Effector memory CD8-positive, alpha-beta T cell (primary cell): ENCODE results near the gene GRIN2C.
"Not testable (repeated sequence)": the region's sequence is repeated elsewhere in the genome, so short reads cannot be mapped to it uniquely, and the experiment has no call there.

Source experiments
- ATAC-seq: fragments of 150-1000 bp; cut with Tn5 transposase; replicated peaks from 2 replicates; pipeline ENCODE4 v1.10.0; 2021; ENCODE audit warnings: mild to moderate bottlenecking, moderate library complexity
- DNase-seq, 3 experiments: peaks; one replicate each; pipeline ENCODE4 v3.0.0; 2021
- H3K27ac Mint-ChIP-seq, 2 donors: one replicate each; pipeline ENCODE4 v1.8.0; 2022; ENCODE audit warnings: mild to moderate bottlenecking in 2 of 2, mixed read lengths in 2 of 2, moderate library complexity in 2 of 2
- H3K27me3 Mint-ChIP-seq, 2 donors: one replicate each; pipeline ENCODE4 v1.8.0; 2022; ENCODE audit warnings: mixed read lengths in 2 of 2
- H3K36me3 Mint-ChIP-seq: one replicate; pipeline ENCODE4 v1.8.0; 2022; ENCODE audit warnings: mild to moderate bottlenecking, moderate library complexity, mixed read lengths; ENCODE audit not compliant: insufficient read depth
- H3K4me1 Mint-ChIP-seq, 2 donors: one replicate each; pipeline ENCODE4 v1.8.0; 2022; ENCODE audit warnings: low read depth in 2 of 2, mixed read lengths in 2 of 2
- H3K4me3 Mint-ChIP-seq, 2 donors: one replicate each; pipeline ENCODE4 v1.8.0; 2022; ENCODE audit warnings: mild to moderate bottlenecking in 2 of 2, mixed read lengths in 2 of 2, moderate library complexity in 2 of 2
- H3K9me3 Mint-ChIP-seq, 2 donors: one replicate each; pipeline ENCODE4 v1.8.0; 2022; ENCODE audit warnings: mixed read lengths in 2 of 2

GRIN2C gene

DNA sequence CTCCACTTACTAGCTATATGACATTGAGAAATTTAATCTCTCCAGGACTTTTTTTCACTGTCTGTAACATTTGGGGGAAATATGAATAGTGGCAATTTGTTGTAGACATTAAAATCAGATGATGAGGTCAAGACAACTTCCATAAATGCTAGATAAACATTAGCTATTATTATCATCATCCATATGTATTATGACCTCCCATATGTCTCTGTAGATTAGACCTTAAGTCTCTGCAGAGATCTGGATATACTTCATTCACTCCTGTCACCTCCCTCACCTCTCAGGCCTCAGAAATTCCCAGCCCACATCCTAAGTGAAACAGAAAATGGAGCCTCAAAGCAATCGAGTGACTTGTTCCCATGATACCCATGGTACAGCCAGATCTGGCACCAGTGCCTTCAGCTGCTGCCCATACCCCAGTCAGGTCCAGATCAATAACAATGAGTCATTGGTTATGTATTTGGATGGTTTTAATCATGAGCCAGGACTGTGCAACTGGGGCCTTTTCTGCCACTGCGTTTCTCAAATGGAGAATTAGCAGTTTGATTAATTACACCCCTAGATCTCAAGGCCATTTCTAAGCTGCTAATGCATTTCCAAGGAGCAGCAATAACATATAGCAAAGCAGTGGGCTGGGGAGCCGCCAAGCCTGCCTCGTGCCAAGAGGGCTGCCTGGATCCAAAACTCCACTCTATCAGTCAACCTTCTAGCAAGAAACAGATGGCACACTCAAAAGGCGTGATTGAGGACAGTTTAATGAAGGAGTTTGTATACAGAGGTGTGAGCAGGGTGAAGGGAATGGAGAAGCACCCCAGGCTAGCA, 15.7 kb upstream of the GRIN2C start:
- DNase-seq (no peak), ATAC-seq (no peak)
- peaks cover 15 to 21% of the 10 kb centered on the region in 2 donors for H3K4me1 Mint-ChIP-seq
- H3K4me3 Mint-ChIP-seq = no peak overlapping the region
- no peaks in the 10 kb centered on the region for H3K9me3 Mint-ChIP-seq
- no peak overlapping the region for H3K27ac Mint-ChIP-seq
- peaks cover 19% of the 10 kb centered on the region for H3K36me3 Mint-ChIP-seq
- peaks cover 0 to 12% of the 10 kb centered on the region in 2 donors for H3K27me3 Mint-ChIP-seq

DNA sequence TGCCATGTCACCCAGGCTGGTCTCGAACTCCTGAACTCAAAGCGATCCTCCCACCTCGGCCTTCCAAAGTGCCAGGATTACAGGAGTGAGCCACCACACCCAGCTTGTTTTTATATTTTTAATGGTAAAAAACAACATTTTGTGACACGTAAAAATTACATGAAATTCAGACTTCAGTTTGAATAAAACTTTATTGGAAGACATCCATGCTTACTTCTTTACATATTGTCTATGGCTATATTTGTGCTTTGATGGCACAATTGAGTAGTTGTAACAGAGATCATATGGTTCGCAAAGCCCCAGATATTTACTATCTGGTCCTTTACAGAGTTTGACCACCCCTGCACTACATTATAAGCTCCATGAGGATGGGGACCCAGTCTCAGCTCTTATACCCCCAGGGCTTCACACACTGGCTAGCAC, 14.9 kb upstream of the GRIN2C start:
- H3K4me3 Mint-ChIP-seq = no peak overlapping the region
- peaks cover 19% of the 10 kb centered on the region for H3K36me3 Mint-ChIP-seq
- H3K4me1 Mint-ChIP-seq = peaks cover 15 to 21% of the 10 kb centered on the region in 2 donors
- H3K9me3 Mint-ChIP-seq = no peaks in the 10 kb centered on the region
- ATAC-seq = no peak
- H3K27me3 Mint-ChIP-seq = peaks cover 0 to 5% of the 10 kb centered on the region in 2 donors
- no peak overlapping the region for H3K27ac Mint-ChIP-seq
- DNase-seq = no peak

GRCh38 chr17:74873874-74874614, 14.4 kb upstream of the GRIN2C start:
- Mint-ChIP-seq H3K27me3 (no peaks in the 10 kb centered on the region), H3K4me1 (peaks cover 15 to 21% of the 10 kb centered on the region in 2 donors), H3K4me3 (peak overlapping the region; percentile 82 to 87)

DNA sequence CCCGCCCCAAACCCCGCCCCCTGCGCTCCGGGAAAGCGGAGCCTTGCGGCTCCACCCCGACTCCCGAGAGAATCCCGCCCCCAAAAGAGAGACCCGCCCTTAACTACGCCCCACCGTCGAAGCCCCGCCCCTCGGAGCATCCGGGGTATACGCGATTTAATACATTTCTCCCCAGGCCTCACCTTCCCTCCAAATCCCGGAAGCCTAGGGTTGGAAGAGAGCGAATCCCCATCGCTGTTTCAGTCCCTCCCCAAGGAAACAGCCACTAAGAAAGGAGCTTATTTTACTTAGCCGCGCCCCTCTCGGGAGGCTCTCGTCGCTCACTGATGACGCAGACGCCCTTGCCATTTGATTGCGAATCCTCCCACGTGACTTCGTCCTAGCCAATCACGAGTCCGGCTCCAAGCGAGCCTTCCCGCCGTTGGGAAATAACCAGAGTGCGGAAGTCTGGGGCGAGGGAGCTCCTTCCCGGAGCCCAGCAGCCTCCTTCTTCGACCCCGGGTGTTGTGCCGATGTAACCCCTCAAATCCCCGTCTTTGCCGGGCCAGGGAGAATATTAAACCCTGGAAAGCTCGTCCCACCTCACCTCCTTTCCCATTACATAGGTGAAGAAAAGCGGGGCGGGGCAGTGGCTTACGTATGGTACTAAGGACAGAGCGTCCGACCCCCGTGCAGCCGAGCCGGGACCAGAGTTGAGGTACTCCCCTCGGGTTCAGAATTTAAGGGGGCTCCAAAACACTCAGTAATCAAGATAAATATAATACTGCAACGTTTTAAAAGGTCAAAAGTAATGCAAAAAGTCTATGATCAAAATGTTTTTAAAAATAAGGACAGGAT, 13.6 kb upstream of the GRIN2C start:
- Mint-ChIP-seq H3K4me3 (peak overlapping the region; percentile 82 to 87), H3K27ac (peak overlapping the region; percentile 95 to 96), H3K4me1 (peaks cover 15 to 21% of the 10 kb centered on the region in 2 donors), H3K27me3 (no peaks in the 10 kb centered on the region), H3K9me3 (no peaks in the 10 kb centered on the region), H3K36me3 (peaks cover 19% of the 10 kb centered on the region)
- ATAC-seq (peak; percentile 94), DNase-seq (peak; percentile 98 to 99 (median 98))

More at GRCh38 chr17:74873874-74874614, 14.4 kb upstream of the GRIN2C start:
- ATAC-seq (no peak), DNase-seq (no peak)
- Mint-ChIP-seq H3K27ac (peak overlapping the region; percentile 95 to 96), H3K36me3 (peaks cover 19% of the 10 kb centered on the region), H3K9me3 (no peaks in the 10 kb centered on the region)

- ATAC-seq = peak; percentile 5
- Mint-ChIP-seq H3K4me3 (peak within 1 kb of the TSS; percentile 82 to 87), H3K9me3 (no peaks in the 10 kb centered on the region), H3K27me3 (no peaks in the 10 kb centered on the region), H3K36me3 (peaks cover 16% of the 10 kb centered on the region), H3K27ac (peak within 1 kb of the TSS; percentile 95 to 96), H3K4me1 (peaks cover 15 to 21% of the 10 kb centered on the region in 2 donors)
- DNase-seq = peak in 1 of 3 experiments; percentile 24
Measured at GRCh38 chr17:74872313-74873036, 12.8 kb upstream of the GRIN2C start, which contains the start of gene FDXR. FDXR (minus strand) TSS chr17:74872994; CDS start chr17:74872944, 50 bp downstream.

DNA sequence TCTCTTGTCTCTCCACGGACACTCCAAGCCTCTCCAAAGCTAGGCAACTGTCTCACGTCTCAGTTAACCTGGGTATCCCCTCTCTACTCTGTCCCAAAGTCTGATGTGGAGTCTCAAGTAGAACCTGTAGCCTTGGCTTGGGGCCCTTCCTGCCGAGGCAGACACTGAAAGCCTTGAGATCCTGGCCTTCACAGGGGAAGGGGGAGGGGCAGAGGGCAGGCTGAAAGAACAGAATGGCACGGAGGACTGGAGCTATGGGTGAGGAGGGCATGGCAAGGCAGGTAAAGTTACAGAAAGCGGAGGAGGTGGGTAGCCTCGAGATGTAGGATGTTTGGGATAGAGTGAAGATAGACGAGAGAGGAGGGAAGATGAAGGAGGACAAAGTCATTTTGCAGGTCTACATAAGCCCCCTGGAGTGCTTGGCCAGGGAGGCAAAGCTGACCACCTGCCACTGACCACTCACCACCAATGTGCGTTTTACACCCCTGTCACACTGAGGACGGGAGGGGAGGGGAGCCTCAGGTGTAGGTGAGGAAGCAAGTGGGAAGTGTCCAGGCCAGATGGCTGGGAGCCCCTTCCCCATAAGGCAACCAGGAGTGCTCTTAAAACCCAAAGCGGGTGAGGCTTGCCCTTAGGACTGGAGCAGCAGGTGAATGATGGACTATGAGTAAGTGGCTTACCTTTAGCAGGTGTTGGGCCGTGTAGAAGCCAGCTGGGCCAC, 11.8 kb upstream of the GRIN2C start:
- H3K4me1 Mint-ChIP-seq = peaks cover 15 to 23% of the 10 kb centered on the region in 2 donors
- DNase-seq = no peak
- H3K36me3 Mint-ChIP-seq = peaks cover 12% of the 10 kb centered on the region
- no peak for ATAC-seq
- peak overlapping the region; percentile 82 to 87 for H3K4me3 Mint-ChIP-seq
- no peaks in the 10 kb centered on the region for H3K9me3 Mint-ChIP-seq
- H3K27me3 Mint-ChIP-seq = no peaks in the 10 kb centered on the region
- H3K27ac Mint-ChIP-seq = peak overlapping the region in 1 of 2 donors; percentile 26

DNA sequence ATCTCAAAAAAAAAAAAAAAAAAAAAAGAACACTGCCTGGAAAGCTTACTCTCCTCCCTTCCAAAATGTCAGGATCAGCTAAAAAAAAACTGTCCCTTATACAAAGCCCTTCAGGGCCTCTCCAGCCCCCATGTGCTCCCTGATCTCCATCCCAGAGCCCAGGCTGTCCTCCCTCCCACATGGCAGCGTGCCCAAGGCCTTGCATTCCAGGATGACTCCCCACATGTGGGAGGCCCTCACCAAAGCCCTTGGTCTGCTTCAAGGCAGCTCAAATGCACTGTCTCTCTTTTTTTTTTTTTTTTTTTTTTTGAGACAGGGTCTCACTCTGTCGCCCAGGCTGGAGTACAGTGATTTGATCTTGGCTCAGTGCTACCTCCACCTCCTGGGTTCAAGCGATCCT, 10.8 kb upstream of the GRIN2C start:
- DNase-seq (no peak), ATAC-seq (no peak)
- Mint-ChIP-seq H3K27ac (no peak overlapping the region), H3K4me1 (peaks cover 15 to 23% of the 10 kb centered on the region in 2 donors), H3K4me3 (no peak overlapping the region), H3K9me3 (no peaks in the 10 kb centered on the region), H3K27me3 (no peaks in the 10 kb centered on the region), H3K36me3 (peaks cover 12% of the 10 kb centered on the region)

DNA sequence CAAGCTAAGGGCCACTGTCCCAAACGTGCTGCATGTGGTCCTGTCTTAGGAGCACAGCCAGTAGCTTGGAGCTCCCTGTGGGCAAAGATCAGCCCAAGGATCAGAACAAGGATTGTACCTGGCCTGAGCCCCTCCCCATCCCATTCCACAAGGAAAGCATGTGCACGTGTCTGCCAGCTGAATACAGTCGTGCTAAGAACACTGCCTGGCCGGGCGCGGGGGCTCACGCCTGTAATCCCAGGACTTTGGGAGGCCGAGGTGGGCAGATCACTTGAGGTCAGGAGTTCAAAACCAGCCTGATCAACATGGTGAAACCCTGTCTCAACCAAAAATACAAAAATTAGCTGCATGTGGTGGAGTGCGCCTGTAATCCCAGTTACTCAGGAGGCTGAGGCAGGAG, 10.3 kb upstream of the GRIN2C start:
- not testable (repeated sequence) for H3K4me3 Mint-ChIP-seq, H3K27me3 Mint-ChIP-seq, H3K27ac Mint-ChIP-seq, DNase-seq, ATAC-seq, H3K9me3 Mint-ChIP-seq
- peaks cover 17 to 25% of the 10 kb centered on the region in 2 donors for H3K4me1 Mint-ChIP-seq
- H3K36me3 Mint-ChIP-seq = peaks cover 12% of the 10 kb centered on the region

DNA sequence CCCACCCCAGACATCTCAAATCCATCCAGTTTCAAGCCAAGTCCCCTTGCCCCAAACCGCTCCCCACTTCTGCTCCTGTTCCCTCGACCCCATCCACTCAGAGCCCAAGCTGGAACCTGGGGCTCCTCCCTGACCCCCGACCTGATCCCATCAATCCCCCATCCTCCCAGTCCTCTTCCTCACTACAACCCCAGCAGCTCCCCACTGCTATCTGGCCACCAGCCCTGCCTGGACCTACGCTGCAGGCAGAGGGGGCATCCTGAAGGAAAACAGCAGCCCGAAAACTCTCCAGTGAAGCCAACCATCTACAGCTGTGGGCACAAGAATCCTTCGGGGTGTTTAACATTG, 9.2 kb upstream of the GRIN2C start:
- ATAC-seq (no peak), DNase-seq (no peak)
- no peak overlapping the region for H3K4me3 Mint-ChIP-seq
- no peak overlapping the region for H3K27ac Mint-ChIP-seq
- no peaks in the 10 kb centered on the region for H3K27me3 Mint-ChIP-seq
- H3K36me3 Mint-ChIP-seq = peaks cover 14% of the 10 kb centered on the region
- H3K4me1 Mint-ChIP-seq = peaks cover 20 to 26% of the 10 kb centered on the region in 2 donors
- H3K9me3 Mint-ChIP-seq = no peaks in the 10 kb centered on the region

GRCh38 chr17:74868251-74868907, 8.7 kb upstream of the GRIN2C start:
- no peaks in the 10 kb centered on the region for H3K9me3 Mint-ChIP-seq
- no peaks in the 10 kb centered on the region for H3K27me3 Mint-ChIP-seq
- ATAC-seq = no peak
- H3K36me3 Mint-ChIP-seq = peaks cover 9% of the 10 kb centered on the region
- peaks cover 18 to 23% of the 10 kb centered on the region in 2 donors for H3K4me1 Mint-ChIP-seq
- H3K27ac Mint-ChIP-seq = peak overlapping the region in 1 of 2 donors; percentile 69
- DNase-seq = no peak
- no peak overlapping the region for H3K4me3 Mint-ChIP-seq

GRCh38 chr17:74866198-74866835, 6.6 kb upstream of the GRIN2C start:
- Mint-ChIP-seq H3K27ac (no peak overlapping the region), H3K4me3 (no peak overlapping the region), H3K9me3 (no peaks in the 10 kb centered on the region), H3K36me3 (peaks cover 3% of the 10 kb centered on the region), H3K4me1 (peaks cover 15 to 18% of the 10 kb centered on the region in 2 donors), H3K27me3 (peaks cover 6 to 10% of the 10 kb centered on the region in 2 donors)
- ATAC-seq (no peak), DNase-seq (no peak)
